K562 (cell line): ENCODE data around the gene UBE2E2. TPM values are rescaled to one million over a fixed set of nuclear protein-coding genes. Genes with fewer than 3 reads are reported as not detected.

ENCODE experiments used
- ATAC-seq: fragments of 200-7000 bp; cut with Tn5 transposase; 3 replicates; pipeline ENCODE4 v1.9.1; 2020; ENCODE audit warnings: moderate library complexity
- BruUV-seq: library from RNA; stranded (reverse); fragments of 400-500 nt; replicated peaks from 2 replicates; lab custom pipeline; 2021; lab: Mats Ljungman, UMichigan
- CTCF ChIA-PET: fragments of 300-600 bp; formaldehyde crosslinking; extraction: SDS; loops from one replicate; lab custom pipeline; 2021; ENCODE audit warnings: low intra/inter-chr PET ratio; lab: Yijun Ruan, JAX
- POLR2A ChIA-PET: fragments of 300-600, 350-650 bp; sonication (Branson Sonifier 250); formaldehyde crosslinking; extraction: SDS; loops from one replicate; lab custom pipeline; 2021; ENCODE audit warnings: antibody characterized with exemption, inconsistent platforms; lab: Yijun Ruan, JAX
- DNase-seq, 4 experiments: peaks; one replicate each; pipeline versions ENCODE4 v3.0.0 to v3.0.0-alpha.2; 2011 to 2018; ENCODE audit warnings: low spot score in 3 of 4, mixed read lengths in 3 of 4; ENCODE audit errors: extremely low read depth in 1 of 4
- FAIRE-seq: peaks from 2 replicates; lab custom pipeline; 2011; peaks lifted over from hg19 to GRCh38; lab: Jason Lieb, UNC
- H2AFZ ChIP-seq: 2 replicates; pipeline ENCODE4 v1.6.0; 2011; ENCODE audit warnings: low read depth, low read length, control low read depth, inconsistent platforms
- H3K27ac ChIP-seq: fragments of 200-600 bp; 3 replicates; pipeline ENCODE4 v1.8.0; 2011; ENCODE audit warnings: low read depth, mild to moderate bottlenecking, control low read depth, inconsistent platforms, low read length, moderate library complexity, mixed read lengths; ENCODE audit errors: extremely low read depth
- H3K27me3 ChIP-seq, 2 experiments: fragments of 300-600 bp in 1 of 2; 2 replicates in 1 of 2; 3 replicates in 1 of 2; pipeline versions ENCODE4 v1.6.0 to v1.8.0; 2011; ENCODE audit warnings: inconsistent platforms in 2 of 2, low read length in 2 of 2, mild to moderate bottlenecking in 1 of 2, mixed read lengths in 1 of 2, moderate library complexity in 1 of 2; ENCODE audit not compliant: control insufficient read depth in 2 of 2, insufficient read depth in 2 of 2
- H3K36me3 ChIP-seq: fragments of 300-600 bp; 3 replicates; pipeline ENCODE4 v1.8.0; 2011; ENCODE audit warnings: mild to moderate bottlenecking, low read length, inconsistent platforms; ENCODE audit not compliant: control insufficient read depth, insufficient read depth
- H3K4me1 ChIP-seq, 2 experiments: fragments of 200-600 bp in 1 of 2; replicated peaks in 1 of 2; 2 replicates in 1 of 2; 3 replicates in 1 of 2; pipeline versions ENCODE4 v1.5.1 to v1.8.0; 2011; ENCODE audit warnings: inconsistent platforms in 2 of 2, low read length in 2 of 2, mild to moderate bottlenecking in 1 of 2, mixed read lengths in 1 of 2, moderate library complexity in 1 of 2; ENCODE audit not compliant: control insufficient read depth in 2 of 2, insufficient read depth in 2 of 2
- H3K4me2 ChIP-seq: 2 replicates; pipeline ENCODE4 v1.6.1; 2011; ENCODE audit warnings: low read length, control low read depth, inconsistent platforms, mixed read lengths; ENCODE audit not compliant: insufficient read depth
- H3K4me3 ChIP-seq: fragments of 200-600 bp; sonication (generic), shearing (Covaris generic); 2 replicates; pipeline ENCODE4 v1.5.1; 2016; ENCODE audit warnings: control low read depth, inconsistent platforms
- H3K79me2 ChIP-seq: fragments of 200-600 bp; 3 replicates; pipeline ENCODE4 v1.8.0; 2011; ENCODE audit warnings: low read length, inconsistent platforms; ENCODE audit not compliant: control insufficient read depth, insufficient read depth
- H3K9ac ChIP-seq, 2 experiments: 2 replicates each; pipeline versions ENCODE4 v1.6.0 to v1.6.1; 2011; ENCODE audit warnings: low read depth in 2 of 2, low read length in 2 of 2, control low read depth in 1 of 2, inconsistent platforms in 1 of 2, mild to moderate bottlenecking in 1 of 2, mixed read lengths in 1 of 2; ENCODE audit not compliant: insufficient read depth in 1 of 2
- H3K9me1 ChIP-seq: one replicate; pipeline ENCODE4 v1.6.0; 2011; ENCODE audit warnings: inconsistent platforms, mild to moderate bottlenecking, low read length, moderate library complexity; ENCODE audit not compliant: control insufficient read depth, insufficient read depth
- H3K9me3 ChIP-seq: replicated peaks from 2 replicates; pipeline ENCODE4 v1.5.1; 2011; ENCODE audit warnings: low read depth, low read length, inconsistent platforms; ENCODE audit not compliant: control insufficient read depth, insufficient read depth
- H4K20me1 ChIP-seq: replicated peaks from 2 replicates; pipeline ENCODE4 v1.6.1; 2011; ENCODE audit warnings: low read length, inconsistent platforms, mixed read lengths; ENCODE audit not compliant: control insufficient read depth, insufficient read depth
- BCL6 ChIP-seq: fragments of 250-450 bp; sonication (Bioruptor Pico); IDR thresholded peaks from 2 replicates; pipeline ENCODE4 v1.4.0; 2020
- CLOCK ChIP-seq: fragments of 250-450 bp; sonication (Bioruptor Pico); IDR thresholded peaks from 2 replicates; pipeline ENCODE4 v1.4.0; 2020; ENCODE audit warnings: mild to moderate bottlenecking, moderate library complexity, borderline replicate concordance
- FOXM1 ChIP-seq, 2 experiments: fragments of 450-650 bp in 1 of 2; sonication (generic) in 1 of 2; formaldehyde crosslinking in 1 of 2; IDR thresholded peaks; 2 replicates each; pipeline versions ENCODE4 v1.6.1 to v1.9.0; 2017 to 2022; ENCODE audit warnings: low read depth in 2 of 2, mild to moderate bottlenecking in 2 of 2, missing genetic modification reagents in 1 of 2, moderate library complexity in 1 of 2
- FOXP1 ChIP-seq: sonication (generic); formaldehyde crosslinking; IDR thresholded peaks from 2 replicates; pipeline ENCODE4 v1.8.0; 2022; ENCODE audit warnings: mild to moderate bottlenecking, missing genetic modification reagents
- KDM2B ChIP-seq: fragments of 250-450 bp; sonication (Bioruptor Pico); IDR thresholded peaks from 2 replicates; pipeline ENCODE4 v1.8.0; 2021; ENCODE audit warnings: mild to moderate bottlenecking, moderate library complexity
- LARP7 ChIP-seq: fragments of 450-650 bp; IDR thresholded peaks from 2 replicates; pipeline ENCODE4 v1.6.1; 2016
- NELFE ChIP-seq: IDR thresholded peaks from 2 replicates; pipeline ENCODE4 v1.6.1; 2011; ENCODE audit warnings: mild to moderate bottlenecking; ENCODE audit not compliant: insufficient read depth, insufficient read length
- ZNF785 ChIP-seq: fragments of 250-450 bp; sonication (Bioruptor Pico); IDR thresholded peaks from 2 replicates; pipeline ENCODE4 v1.4.0; 2020; ENCODE audit warnings: mild to moderate bottlenecking
- WGBS: fragments of 100-300 bp; shearing (Covaris generic); methylation state at CpG from one replicate; pipeline ENCODE4 v1.1.6; 2016; ENCODE audit warnings: low coverage, mixed read lengths; ENCODE audit not compliant: insufficient coverage; ENCODE audit errors: missing lambda C conversion rate; 5-methylcytosine and 5-hydroxymethylcytosine counted together
- in situ Hi-C: fragments of 300-500 bp; cut with MboI; formaldehyde crosslinking; loops from 4 replicates; pipeline ENCODE4 v1.15.0; 2018; ENCODE audit warnings: inconsistent platforms, mixed read lengths
- intact Hi-C: fragments of 100-400 bp; cut with micrococcal nuclease; formaldehyde crosslinking; loops from 2 replicates; pipeline ENCODE4 v1.14.2; 2022
- polyA plus RNA-seq, 8 experiments: library from polyadenylated mRNA; depleted of rRNA in 4 of 8; stranded (reverse) in 5 of 8; unstranded in 3 of 8; fragments of >200 nt; fragmentation: Nextera tagmentation in 2 of 8; fragmentation: Illumina TruSeq in 1 of 8; extraction: Ambion mirVana in 2 of 8; extraction: Trizol in 1 of 8; gene quantifications; 2 replicates each; pipeline versions ENCODE4 v1.2.1 to v1.2.3, GENCODE V29; 2011 to 2014; ENCODE audit warnings: inconsistent platforms in 1 of 8, missing spikeins in 1 of 8
- total RNA-seq, 7 experiments: library from RNA; depleted of rRNA in 6 of 7; stranded (reverse); fragments of >200 nt in 6 of 7; fragmentation: Illumina TruSeq in 2 of 7; extraction: Trizol in 2 of 7; gene quantifications; 2 replicates each; pipeline versions ENCODE4 v1.2.1 to v1.2.3, GENCODE V29; 2011 to 2021; ENCODE audit warnings: low replicate concordance in 1 of 7
- TF ChIP-seq, protein P1 (sequence below): fragments of 200-600 bp; sonication (generic); IDR thresholded peaks from one replicate; pipeline ENCODE4 v1.6.1; 2012; ENCODE audit warnings: mild to moderate bottlenecking, low read depth, low read length, inconsistent platforms

Gene UBE2E2
- total and polyA plus RNA-seq, 9 of the 15 experiments (the other 6 are each of a cell fraction or from before 2014, with no cell fraction given) = 0.22 to 5.1 (median 1.9) TPM

- Histone ChIP-seq H3K27ac (no peak overlapping the region), H3K4me2 (no peak overlapping the region), H3K9ac (no peak overlapping the region), H2AFZ (no peak overlapping the region), H3K36me3 (no peaks in the 10 kb centered on the region), H4K20me1 (no peaks in the 10 kb centered on the region), H3K9me3 (no peaks in the 10 kb centered on the region), H3K4me1 (no peaks in the 10 kb centered on the region), H3K4me3 (no peak overlapping the region), H3K9me1 (no peaks in the 10 kb centered on the region), H3K27me3 (no peaks in the 10 kb centered on the region), H3K79me2 (no peaks in the 10 kb centered on the region)
- WGBS = 0% methylated on average over 2 of the region's 2 CpGs
- ATAC-seq (no peak), FAIRE-seq (no peak), DNase-seq (no peak)
- intact Hi-C loops = no loop called here
- ChIA-PET CTCF (no interaction called here), POLR2A (no interaction called here)
- in situ Hi-C loops = no loop called here
- no TSS peak for BruUV-seq
- TF ChIP-seq LARP7 (no peak), NELFE (no peak), ZNF785 (CRISPR knock-in tag) (no peak), KDM2B (CRISPR knock-in tag) (no peak), CLOCK (CRISPR knock-in tag) (no peak), FOXP1 (CRISPR knock-in tag) (no peak), BCL6 (CRISPR knock-in tag) (no peak), FOXM1 (IDR thresholded peaks at IDR 0.05; ENCODE audit: low read depth) (no peak), FOXM1 (CRISPR knock-in tag; IDR thresholded peaks at IDR 0.05; ENCODE audit: low read depth) (no peak)
- TF ChIP-seq, protein P1, sequence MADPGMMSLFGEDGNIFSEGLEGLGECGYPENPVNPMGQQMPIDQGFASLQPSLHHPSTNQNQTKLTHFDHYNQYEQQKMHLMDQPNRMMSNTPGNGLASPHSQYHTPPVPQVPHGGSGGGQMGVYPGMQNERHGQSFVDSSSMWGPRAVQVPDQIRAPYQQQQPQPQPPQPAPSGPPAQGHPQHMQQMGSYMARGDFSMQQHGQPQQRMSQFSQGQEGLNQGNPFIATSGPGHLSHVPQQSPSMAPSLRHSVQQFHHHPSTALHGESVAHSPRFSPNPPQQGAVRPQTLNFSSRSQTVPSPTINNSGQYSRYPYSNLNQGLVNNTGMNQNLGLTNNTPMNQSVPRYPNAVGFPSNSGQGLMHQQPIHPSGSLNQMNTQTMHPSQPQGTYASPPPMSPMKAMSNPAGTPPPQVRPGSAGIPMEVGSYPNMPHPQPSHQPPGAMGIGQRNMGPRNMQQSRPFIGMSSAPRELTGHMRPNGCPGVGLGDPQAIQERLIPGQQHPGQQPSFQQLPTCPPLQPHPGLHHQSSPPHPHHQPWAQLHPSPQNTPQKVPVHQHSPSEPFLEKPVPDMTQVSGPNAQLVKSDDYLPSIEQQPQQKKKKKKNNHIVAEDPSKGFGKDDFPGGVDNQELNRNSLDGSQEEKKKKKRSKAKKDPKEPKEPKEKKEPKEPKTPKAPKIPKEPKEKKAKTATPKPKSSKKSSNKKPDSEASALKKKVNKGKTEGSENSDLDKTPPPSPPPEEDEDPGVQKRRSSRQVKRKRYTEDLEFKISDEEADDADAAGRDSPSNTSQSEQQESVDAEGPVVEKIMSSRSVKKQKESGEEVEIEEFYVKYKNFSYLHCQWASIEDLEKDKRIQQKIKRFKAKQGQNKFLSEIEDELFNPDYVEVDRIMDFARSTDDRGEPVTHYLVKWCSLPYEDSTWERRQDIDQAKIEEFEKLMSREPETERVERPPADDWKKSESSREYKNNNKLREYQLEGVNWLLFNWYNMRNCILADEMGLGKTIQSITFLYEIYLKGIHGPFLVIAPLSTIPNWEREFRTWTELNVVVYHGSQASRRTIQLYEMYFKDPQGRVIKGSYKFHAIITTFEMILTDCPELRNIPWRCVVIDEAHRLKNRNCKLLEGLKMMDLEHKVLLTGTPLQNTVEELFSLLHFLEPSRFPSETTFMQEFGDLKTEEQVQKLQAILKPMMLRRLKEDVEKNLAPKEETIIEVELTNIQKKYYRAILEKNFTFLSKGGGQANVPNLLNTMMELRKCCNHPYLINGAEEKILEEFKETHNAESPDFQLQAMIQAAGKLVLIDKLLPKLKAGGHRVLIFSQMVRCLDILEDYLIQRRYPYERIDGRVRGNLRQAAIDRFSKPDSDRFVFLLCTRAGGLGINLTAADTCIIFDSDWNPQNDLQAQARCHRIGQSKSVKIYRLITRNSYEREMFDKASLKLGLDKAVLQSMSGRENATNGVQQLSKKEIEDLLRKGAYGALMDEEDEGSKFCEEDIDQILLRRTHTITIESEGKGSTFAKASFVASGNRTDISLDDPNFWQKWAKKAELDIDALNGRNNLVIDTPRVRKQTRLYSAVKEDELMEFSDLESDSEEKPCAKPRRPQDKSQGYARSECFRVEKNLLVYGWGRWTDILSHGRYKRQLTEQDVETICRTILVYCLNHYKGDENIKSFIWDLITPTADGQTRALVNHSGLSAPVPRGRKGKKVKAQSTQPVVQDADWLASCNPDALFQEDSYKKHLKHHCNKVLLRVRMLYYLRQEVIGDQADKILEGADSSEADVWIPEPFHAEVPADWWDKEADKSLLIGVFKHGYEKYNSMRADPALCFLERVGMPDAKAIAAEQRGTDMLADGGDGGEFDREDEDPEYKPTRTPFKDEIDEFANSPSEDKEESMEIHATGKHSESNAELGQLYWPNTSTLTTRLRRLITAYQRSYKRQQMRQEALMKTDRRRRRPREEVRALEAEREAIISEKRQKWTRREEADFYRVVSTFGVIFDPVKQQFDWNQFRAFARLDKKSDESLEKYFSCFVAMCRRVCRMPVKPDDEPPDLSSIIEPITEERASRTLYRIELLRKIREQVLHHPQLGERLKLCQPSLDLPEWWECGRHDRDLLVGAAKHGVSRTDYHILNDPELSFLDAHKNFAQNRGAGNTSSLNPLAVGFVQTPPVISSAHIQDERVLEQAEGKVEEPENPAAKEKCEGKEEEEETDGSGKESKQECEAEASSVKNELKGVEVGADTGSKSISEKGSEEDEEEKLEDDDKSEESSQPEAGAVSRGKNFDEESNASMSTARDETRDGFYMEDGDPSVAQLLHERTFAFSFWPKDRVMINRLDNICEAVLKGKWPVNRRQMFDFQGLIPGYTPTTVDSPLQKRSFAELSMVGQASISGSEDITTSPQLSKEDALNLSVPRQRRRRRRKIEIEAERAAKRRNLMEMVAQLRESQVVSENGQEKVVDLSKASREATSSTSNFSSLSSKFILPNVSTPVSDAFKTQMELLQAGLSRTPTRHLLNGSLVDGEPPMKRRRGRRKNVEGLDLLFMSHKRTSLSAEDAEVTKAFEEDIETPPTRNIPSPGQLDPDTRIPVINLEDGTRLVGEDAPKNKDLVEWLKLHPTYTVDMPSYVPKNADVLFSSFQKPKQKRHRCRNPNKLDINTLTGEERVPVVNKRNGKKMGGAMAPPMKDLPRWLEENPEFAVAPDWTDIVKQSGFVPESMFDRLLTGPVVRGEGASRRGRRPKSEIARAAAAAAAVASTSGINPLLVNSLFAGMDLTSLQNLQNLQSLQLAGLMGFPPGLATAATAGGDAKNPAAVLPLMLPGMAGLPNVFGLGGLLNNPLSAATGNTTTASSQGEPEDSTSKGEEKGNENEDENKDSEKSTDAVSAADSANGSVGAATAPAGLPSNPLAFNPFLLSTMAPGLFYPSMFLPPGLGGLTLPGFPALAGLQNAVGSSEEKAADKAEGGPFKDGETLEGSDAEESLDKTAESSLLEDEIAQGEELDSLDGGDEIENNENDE = no peak
Measured at GRCh38 chr3:23316924-23317323, 113.8 kb downstream of the UBE2E2 start.
